NCI-H82 (cell line): ENCODE measurements around the gene CYP17A1.
"Not testable (repeated sequence)": the region's sequence is repeated elsewhere in the genome, so short reads cannot be mapped to it uniquely, and the experiment has no call there.

Source experiments
- DNase-seq: peaks from one replicate; lab custom pipeline; 2025; lab: John Stamatoyannopoulos, UW

Gene CYP17A1

DNA sequence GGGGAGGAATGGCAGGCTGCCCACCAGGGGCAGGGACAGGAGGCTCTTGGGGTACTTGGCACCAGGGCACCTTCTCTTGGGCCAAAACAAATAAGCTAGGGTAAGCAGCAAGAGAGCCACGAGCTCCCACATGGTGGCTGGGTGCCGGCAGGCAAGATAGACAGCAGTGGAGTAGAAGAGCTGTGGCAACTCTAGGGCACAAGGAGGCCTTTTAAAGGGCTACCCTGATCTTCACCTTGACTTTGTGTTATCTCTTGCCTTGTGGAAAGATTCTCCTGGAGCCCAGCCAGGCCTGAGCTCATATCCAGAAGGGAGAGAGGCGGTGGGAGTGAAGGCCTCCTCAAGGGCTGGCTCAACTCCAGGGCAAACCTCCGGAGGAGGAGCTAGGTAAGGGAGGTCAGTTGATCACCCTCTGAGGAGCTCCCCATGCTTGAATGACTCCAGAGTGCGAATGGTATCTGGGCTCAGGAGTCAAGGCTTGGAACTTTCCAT is at the start of gene CYP17A1:
Gene CYP17A1 (minus strand): TSS at position 184 of the 492 bp plus-strand sequence. CDS start 52 bp downstream, at position 132.
- DNase-seq: no peak

GRCh38 chr10:102880256-102880655 is 43.0 kb upstream of the CYP17A1 start:
- DNase-seq: no peak

DNA sequence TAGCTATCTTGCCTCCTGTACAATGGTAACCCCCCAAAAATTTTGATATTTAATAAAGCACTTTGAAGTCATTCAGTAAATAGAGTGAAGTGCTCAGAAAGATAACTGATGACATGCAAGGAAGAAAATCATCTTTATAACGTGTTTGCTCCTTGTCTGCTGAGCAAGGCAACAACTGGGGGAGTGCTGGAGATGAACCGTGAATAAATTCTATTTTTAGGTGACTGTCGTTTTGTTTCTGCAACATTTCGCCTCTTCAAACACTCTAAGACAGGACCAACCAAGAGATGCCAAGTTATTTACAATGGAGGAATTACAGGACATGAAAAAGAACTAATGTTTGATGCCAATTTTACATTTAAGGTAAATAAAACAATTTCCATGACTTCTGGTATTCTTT is 41.4 kb upstream of the CYP17A1 start:
- no peak for DNase-seq

DNA sequence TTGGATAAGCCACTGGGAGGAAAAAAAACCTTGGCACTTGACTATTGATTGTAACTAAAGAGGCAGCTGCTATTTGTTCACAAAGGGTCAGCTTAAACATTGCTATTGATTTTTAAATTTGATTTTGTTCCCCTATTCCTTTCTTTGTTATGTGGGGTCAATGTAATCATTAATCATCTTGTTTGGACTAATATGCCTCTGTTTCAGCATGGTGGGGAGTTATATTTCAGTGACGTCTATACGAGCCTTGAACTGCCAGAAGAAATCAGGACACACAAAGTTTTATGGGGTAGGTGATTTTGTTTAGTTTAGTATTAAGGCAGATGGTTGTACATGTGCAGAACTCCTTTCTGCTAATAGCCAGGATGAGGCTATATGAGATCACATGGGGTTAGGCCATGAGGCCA is 39.5 kb upstream of the CYP17A1 start:
- no peak for DNase-seq

- DNase-seq: no peak
These were observed 35.0 kb upstream of the CYP17A1 start for GRCh38 chr10:102872163-102872562.

DNA sequence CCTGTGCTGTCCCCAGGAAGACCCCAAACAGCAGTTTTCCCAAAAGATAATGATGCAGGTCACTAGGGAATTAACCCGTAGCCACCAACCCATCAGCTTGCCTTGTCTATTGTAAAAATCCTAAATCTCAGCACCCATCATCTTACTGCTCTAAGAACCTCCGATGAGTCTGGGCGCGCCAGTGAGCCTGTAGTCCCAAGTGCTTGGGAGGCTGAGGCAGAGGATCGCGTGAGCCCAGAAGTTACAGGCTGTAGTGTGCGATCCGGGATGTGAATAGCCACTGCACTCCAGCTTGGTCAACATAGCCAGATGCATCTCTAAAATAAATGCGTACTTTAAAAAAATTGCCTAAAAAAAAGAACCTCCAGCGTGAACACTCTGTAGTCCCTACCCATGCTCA is 33.0 kb upstream of the CYP17A1 start:
- no peak for DNase-seq

- DNase-seq: peak; percentile 68
These were observed 32.3 kb upstream of the CYP17A1 start, which contains the start of gene AS3MT for GRCh38 chr10:102869258-102870198. Gene AS3MT, plus strand, starts transcription at chr10:102869470. Its CDS starts 123 bp downstream, at chr10:102869593.

DNA sequence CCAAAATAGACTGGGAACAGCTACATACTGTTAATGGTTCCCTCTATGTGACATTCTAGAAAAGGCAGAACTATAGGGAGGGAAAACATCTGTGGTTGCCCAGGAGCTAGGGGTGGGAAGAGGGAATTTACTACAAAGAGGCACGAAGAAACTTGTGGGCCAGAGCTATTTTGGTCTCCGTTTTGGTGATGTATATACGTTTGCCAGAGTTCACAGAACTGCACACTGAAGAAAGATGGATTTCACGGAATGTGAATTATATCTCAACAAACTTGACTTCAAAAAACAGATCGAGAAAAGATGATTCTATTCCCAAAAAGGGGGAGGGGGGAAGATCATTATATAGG is 31.7 kb upstream of the CYP17A1 start:
- no peak for DNase-seq

DNA sequence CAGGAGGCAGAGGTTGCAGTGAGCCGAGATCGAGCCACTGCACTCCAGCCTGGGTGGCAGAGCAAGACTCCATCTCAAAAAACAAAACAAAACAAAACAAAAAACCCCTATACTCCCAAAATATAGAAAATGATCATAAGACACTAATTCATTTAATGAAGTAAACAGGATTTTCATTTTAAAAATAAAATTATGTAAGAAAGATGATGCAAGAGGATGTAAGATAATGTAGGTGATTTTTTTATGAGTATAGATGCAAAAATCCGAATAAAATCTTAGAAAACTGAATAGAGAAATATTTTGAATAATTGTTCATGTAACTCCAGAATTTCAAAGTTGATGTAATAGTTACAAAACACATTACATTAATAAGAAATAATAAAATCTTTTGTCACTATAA is 28.4 kb upstream of the CYP17A1 start:
- DNase-seq: no peak

- no peak for DNase-seq
These were observed 26.4 kb upstream of the CYP17A1 start for GRCh38 chr10:102863660-102864059.

DNA sequence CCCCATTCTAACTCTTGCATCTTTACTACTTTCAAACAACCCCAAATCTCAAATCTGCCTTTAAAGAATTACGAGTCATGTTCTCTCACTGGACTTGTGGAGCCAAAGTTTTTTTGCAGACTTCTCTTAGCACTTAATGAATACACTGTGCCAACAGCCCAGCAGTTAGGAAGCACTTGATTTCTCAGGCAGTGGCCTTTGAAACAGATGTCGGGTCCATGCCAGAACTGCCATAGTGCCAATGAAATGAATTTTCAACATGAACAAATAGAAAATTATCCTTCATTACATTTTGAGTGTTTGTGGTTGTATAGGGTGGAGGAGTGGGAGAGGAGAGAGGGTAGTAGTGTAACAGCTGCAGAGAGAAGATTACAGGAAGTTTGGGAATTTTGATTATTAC is 22.7 kb upstream of the CYP17A1 start:
- no peak for DNase-seq

GRCh38 chr10:102856758-102857424 is 19.7 kb upstream of the CYP17A1 start:
- no peak for DNase-seq

DNA sequence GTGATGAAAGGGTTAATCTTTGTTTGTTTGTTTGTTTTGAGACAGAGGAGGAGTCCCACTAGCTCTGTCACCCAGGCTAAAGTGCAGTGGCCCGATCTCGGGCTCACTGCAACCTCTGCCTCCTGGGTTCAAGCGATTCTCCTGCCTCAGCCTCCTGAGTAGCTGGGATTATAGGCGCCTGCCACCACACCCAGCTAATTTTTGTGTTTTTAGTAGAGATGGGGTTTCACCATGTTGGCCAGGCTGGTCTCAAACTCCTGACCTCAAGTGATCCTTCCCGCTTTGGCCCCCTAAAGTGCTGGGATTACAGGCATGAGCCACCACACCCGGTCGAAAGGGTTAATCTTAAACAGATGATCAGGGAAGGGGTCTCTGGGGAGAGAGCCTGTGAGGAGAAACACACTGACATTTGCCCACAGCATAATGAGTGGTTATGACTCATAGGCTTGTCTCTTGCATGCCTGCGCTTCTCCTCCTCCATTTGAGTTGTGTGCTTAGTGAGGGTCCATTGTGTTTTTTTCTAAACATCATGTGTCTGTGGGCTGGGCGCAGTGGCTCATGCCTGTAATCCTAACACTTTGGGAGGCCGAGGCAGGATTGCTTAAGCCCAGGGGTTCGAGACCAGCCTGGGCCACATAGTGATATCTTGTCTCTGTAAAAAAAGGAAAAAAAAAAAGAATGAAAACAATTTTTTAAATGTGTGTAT is 18.7 kb upstream of the CYP17A1 start:
- DNase-seq: peak; percentile 68

DNA sequence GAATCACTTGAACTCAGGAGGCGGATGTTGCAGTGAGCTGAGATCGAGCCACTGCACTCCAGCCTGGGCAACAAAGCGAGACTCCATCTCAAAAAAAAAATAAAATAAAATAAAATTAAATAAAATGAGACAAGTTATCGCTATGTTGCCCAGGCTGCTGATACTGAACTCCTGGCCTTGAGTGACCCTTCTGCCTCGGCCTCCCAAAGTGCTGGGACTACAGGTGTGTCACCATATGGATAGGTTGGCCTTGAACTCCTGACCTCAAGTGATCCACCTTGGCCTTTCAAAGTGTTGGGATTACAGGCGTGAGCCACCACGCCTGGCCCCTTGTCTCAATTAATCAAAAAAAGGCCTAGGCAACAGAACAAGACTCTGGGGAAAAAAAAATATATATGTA is 16.0 kb upstream of the CYP17A1 start:
- DNase-seq: not testable (repeated sequence)

DNA sequence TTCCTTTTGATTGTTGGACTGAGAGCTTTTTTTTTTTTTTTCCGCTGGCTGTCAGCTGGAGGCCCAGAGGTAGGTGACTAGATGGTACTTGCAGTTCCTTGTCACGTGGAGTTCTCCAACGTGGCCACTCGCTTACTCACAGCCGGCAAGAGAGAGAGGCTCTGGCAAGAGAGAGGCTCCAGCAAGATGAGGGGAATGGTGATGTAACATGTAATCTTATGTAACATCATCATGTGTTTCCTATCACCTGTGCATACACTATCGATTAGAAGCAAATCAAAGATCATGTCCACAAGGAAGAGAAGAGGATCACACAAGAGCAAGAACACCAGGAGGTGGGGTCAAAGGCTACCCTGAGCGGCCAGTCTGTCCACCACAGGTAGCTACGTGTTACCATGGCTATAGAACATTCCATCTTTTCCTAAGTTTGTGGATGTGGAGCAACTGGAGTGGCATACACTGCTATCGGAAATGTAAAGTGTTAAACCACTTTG is 12.9 kb upstream of the CYP17A1 start:
- no peak for DNase-seq

GRCh38 chr10:102845352-102845902 is 8.2 kb upstream of the CYP17A1 start:
- no peak for DNase-seq

DNA sequence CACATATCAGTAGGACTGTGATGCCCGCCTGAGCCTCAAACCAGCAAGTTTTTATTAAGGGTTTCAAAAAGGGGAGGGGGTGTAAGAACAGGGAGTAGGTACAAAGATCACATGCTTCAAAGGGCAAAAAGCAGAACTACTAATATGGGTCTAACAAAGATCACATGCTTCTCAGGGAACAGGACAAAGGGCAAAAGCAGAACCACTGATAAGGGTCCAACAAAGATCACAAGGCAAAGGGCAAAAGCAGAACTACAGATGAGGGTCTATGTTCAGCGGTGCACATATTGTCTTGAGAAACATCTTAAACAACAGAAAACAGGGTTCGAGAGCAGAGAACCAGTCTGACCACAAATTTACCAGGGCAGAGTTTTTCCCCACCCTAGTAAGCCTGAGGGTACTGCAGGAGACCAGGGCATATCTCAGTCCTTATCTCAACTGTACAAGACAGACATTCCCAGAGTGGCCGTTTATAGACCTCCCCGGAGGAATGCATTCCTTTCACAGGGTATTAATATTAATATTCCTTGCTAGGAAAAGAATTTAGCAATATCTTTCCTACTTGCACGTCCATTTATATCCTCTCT is 7.1 kb upstream of the CYP17A1 start:
- not testable (repeated sequence) for DNase-seq

- DNase-seq: not testable (repeated sequence)
These were observed 5.9 kb upstream of the CYP17A1 start for GRCh38 chr10:102843139-102843538.

DNA sequence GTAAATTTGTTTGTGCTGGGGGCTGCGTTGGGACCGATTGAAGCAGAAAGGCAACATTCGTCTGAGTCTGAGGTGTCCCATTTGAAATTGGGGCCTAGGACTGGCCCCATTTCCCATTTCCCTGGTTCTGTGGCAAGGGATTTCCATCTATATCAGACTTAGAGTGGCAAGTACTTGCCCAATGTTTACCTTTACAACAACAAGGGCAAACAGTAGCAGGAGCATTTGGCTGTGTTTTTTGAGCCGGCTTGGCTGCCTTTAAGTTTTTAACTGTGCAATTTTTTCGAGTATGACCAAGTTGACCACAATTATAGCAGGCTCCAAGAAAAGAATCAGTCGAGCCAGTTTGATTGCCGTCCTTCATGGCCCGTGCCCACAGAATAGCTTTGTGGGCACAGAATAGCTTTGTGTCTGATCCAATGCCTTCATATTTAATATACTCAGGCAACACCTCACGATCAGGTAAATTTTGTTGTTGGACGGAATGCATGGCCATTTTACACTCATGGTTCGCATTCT is 4.7 kb upstream of the CYP17A1 start:
- no peak for DNase-seq

GRCh38 chr10:102838276-102838927 is 1.2 kb upstream of the CYP17A1 start:
- DNase-seq: not testable (repeated sequence)
